GM23338 (cell line): ENCODE data around the gene FBLN2. TPM values are rescaled to one million over a fixed set of nuclear protein-coding genes. Genes with fewer than 3 reads are reported as not detected.

Experiments used
- ATAC-seq: fragments of 200-7000 bp; cut with Tn5 transposase; 3 replicates; pipeline ENCODE4 v1.9.1; 2020
- DNase-seq: peaks from one replicate; pipeline ENCODE4 v3.0.0-alpha.2; 2015; ENCODE audit warnings: low spot score
- H2AFZ ChIP-seq: fragments of 200-600 bp; sonication (generic); 2 replicates; pipeline ENCODE4 v1.8.0; 2016; ENCODE audit warnings: antibody characterized with exemption, mild to moderate bottlenecking, moderate library complexity
- H3F3A ChIP-seq: fragments of 200-600 bp; sonication (generic); replicated peaks from 2 replicates; pipeline ENCODE4 v1.8.0; 2017; ENCODE audit warnings: antibody characterized with exemption, mixed run types, low read depth
- H3K27ac ChIP-seq: fragments of 200-600 bp; sonication (generic); 2 replicates; pipeline ENCODE4 v1.6.1; 2016; ENCODE audit warnings: low read depth
- H3K27me3 ChIP-seq: fragments of 200-600 bp; sonication (generic); 2 replicates; pipeline ENCODE4 v1.8.0; 2016; ENCODE audit warnings: mild to moderate bottlenecking, mixed run types, moderate library complexity; ENCODE audit not compliant: insufficient read depth
- H3K36me3 ChIP-seq: fragments of 200-600 bp; sonication (generic); 2 replicates; pipeline ENCODE4 v1.8.0; 2016; ENCODE audit warnings: mild to moderate bottlenecking; ENCODE audit not compliant: insufficient read depth
- H3K4me1 ChIP-seq: fragments of 200-600 bp; sonication (generic); 2 replicates; pipeline ENCODE4 v1.8.0; 2016; ENCODE audit warnings: mild to moderate bottlenecking, moderate library complexity; ENCODE audit not compliant: insufficient read depth
- H3K4me2 ChIP-seq: fragments of 200-600 bp; sonication (generic); 2 replicates; pipeline ENCODE4 v1.7.1; 2017; ENCODE audit warnings: mixed run types
- H3K4me3 ChIP-seq: fragments of 200-600 bp; sonication (generic); 2 replicates; pipeline ENCODE4 v1.6.1; 2016; ENCODE audit warnings: mixed run types
- H3K79me2 ChIP-seq: fragments of 200-600 bp; sonication (generic); replicated peaks from 2 replicates; pipeline ENCODE4 v1.8.0; 2017; ENCODE audit warnings: mild to moderate bottlenecking; ENCODE audit not compliant: insufficient read depth
- H3K9me2 ChIP-seq: fragments of 200-600 bp; sonication (generic); 2 replicates; pipeline ENCODE4 v1.8.0; 2017; ENCODE audit not compliant: insufficient read depth
- H4K20me1 ChIP-seq: fragments of 200-600 bp; sonication (generic); replicated peaks from 2 replicates; pipeline ENCODE4 v1.8.0; 2017; ENCODE audit warnings: mild to moderate bottlenecking; ENCODE audit not compliant: insufficient read depth
- H3K27ac Mint-ChIP-seq: 2 replicates; pipeline ENCODE4 v1.8.0; 2020; ENCODE audit warnings: inconsistent platforms, mild to moderate bottlenecking, moderate library complexity, mixed read lengths
- H3K27me3 Mint-ChIP-seq: 3 replicates; pipeline ENCODE4 v1.8.0; 2022; ENCODE audit warnings: low read depth, mild to moderate bottlenecking, moderate library complexity, mixed read lengths, inconsistent platforms; ENCODE audit not compliant: insufficient read depth, poor library complexity
- H3K36me3 Mint-ChIP-seq: 3 replicates; pipeline ENCODE4 v1.8.0; 2021; ENCODE audit warnings: low read depth, mild to moderate bottlenecking, inconsistent platforms, moderate library complexity, mixed read lengths
- H3K4me1 Mint-ChIP-seq: 3 replicates; pipeline ENCODE4 v1.8.0; 2020; ENCODE audit warnings: mild to moderate bottlenecking, inconsistent platforms, mixed read lengths
- H3K4me3 Mint-ChIP-seq: 3 replicates; pipeline ENCODE4 v1.8.0; 2021; ENCODE audit warnings: moderate library complexity, mild to moderate bottlenecking, inconsistent platforms, mixed read lengths
- H3K9me3 Mint-ChIP-seq: 3 replicates; pipeline ENCODE4 v1.8.0; 2020; ENCODE audit warnings: moderate library complexity, mild to moderate bottlenecking, inconsistent platforms, mixed read lengths
- CREB1 ChIP-seq: fragments of 250-450 bp; sonication (Bioruptor Pico); IDR thresholded peaks from 2 replicates; pipeline ENCODE4 v1.5.0; 2020; ENCODE audit warnings: low read depth, mild to moderate bottlenecking, moderate library complexity
- EZH2phosphoT487 ChIP-seq: fragments of 200-600 bp; sonication (generic); IDR thresholded peaks from one replicate; pipeline ENCODE4 v1.8.1; 2018; ENCODE audit warnings: antibody characterized with exemption; ENCODE audit not compliant: unreplicated experiment
- JUNB ChIP-seq: IDR thresholded peaks from one replicate; pipeline ENCODE4 v1.6.1; 2016; ENCODE audit warnings: antibody characterized with exemption; ENCODE audit not compliant: unreplicated experiment
- NANOG ChIP-seq: IDR thresholded peaks from 2 replicates; pipeline ENCODE4 v1.6.1; 2016; ENCODE audit warnings: antibody characterized with exemption, borderline replicate concordance
- POLR2AphosphoS5 ChIP-seq: IDR thresholded peaks from 2 replicates; pipeline ENCODE4 v1.6.1; 2016; ENCODE audit warnings: antibody characterized with exemption, low read depth
- REST ChIP-seq: IDR thresholded peaks from one replicate; pipeline ENCODE4 v1.6.1; 2018; ENCODE audit warnings: antibody characterized with exemption; ENCODE audit not compliant: unreplicated experiment
- STAT1 ChIP-seq: IDR thresholded peaks from one replicate; pipeline ENCODE4 v1.6.1; 2016; ENCODE audit warnings: antibody characterized with exemption; ENCODE audit not compliant: unreplicated experiment
- ZNF114 ChIP-seq: fragments of 250-450 bp; sonication (Bioruptor Pico); IDR thresholded peaks from 2 replicates; pipeline ENCODE4 v1.5.0; 2020; ENCODE audit warnings: mild to moderate bottlenecking, moderate library complexity
- polyA plus RNA-seq: library from polyadenylated mRNA; unstranded; fragments of >200 nt; fragmentation: Nextera tagmentation; extraction: Ambion mirVana; gene quantifications from 2 replicates; pipeline ENCODE4 v1.2.1, GENCODE V29; 2016
- total RNA-seq: library from RNA; depleted of rRNA; stranded (reverse); fragments of >200 nt; shearing (Covaris generic); gene quantifications from 2 replicates; pipeline ENCODE4 v1.2.3, GENCODE V29; 2014
- TF ChIP-seq, protein P1 (sequence below): fragments of 250-450 bp; sonication (Bioruptor Pico); IDR thresholded peaks from 2 replicates; pipeline ENCODE4 v1.5.0; 2020; ENCODE audit warnings: mild to moderate bottlenecking, moderate library complexity
- TF ChIP-seq, protein P2 (sequence below), 2 experiments: fragments of 200-600 bp in 1 of 2; sonication (generic) in 1 of 2; conservative IDR thresholded peaks; 2 replicates each; pipeline versions ENCODE4 v1.5.1 to v1.6.1; 2016 to 2017; ENCODE audit warnings: antibody characterized with exemption in 2 of 2, low read depth in 2 of 2, mild to moderate bottlenecking in 2 of 2, moderate library complexity in 1 of 2

Gene FBLN2
- total and polyA plus RNA-seq, 2 experiments from 2014 or later, result 18.8 to 26.8 TPM

DNA sequence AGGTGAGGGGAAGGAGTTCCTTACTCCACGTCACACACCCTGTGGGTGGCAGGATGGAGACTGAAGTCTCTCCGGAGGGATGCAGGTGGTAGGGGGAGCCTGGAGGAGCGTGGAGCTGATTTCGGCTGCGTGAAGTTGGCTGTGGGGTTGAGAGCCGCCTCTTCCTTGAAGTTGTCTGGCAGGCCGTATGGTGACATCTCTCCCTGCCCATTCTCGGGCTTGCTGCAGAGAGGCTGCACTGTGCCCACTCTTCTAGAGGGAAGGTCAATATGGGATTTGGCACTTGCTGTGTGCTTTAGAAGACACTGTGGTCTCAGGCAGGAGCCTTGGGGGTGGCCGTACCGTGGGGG, 13.4 kb upstream of the FBLN2 start:
- no peaks in the 10 kb centered on the region; the same call in 1 of the 3 replicates for H3K9me3 Mint-ChIP-seq
- TF ChIP-seq, protein P1, sequence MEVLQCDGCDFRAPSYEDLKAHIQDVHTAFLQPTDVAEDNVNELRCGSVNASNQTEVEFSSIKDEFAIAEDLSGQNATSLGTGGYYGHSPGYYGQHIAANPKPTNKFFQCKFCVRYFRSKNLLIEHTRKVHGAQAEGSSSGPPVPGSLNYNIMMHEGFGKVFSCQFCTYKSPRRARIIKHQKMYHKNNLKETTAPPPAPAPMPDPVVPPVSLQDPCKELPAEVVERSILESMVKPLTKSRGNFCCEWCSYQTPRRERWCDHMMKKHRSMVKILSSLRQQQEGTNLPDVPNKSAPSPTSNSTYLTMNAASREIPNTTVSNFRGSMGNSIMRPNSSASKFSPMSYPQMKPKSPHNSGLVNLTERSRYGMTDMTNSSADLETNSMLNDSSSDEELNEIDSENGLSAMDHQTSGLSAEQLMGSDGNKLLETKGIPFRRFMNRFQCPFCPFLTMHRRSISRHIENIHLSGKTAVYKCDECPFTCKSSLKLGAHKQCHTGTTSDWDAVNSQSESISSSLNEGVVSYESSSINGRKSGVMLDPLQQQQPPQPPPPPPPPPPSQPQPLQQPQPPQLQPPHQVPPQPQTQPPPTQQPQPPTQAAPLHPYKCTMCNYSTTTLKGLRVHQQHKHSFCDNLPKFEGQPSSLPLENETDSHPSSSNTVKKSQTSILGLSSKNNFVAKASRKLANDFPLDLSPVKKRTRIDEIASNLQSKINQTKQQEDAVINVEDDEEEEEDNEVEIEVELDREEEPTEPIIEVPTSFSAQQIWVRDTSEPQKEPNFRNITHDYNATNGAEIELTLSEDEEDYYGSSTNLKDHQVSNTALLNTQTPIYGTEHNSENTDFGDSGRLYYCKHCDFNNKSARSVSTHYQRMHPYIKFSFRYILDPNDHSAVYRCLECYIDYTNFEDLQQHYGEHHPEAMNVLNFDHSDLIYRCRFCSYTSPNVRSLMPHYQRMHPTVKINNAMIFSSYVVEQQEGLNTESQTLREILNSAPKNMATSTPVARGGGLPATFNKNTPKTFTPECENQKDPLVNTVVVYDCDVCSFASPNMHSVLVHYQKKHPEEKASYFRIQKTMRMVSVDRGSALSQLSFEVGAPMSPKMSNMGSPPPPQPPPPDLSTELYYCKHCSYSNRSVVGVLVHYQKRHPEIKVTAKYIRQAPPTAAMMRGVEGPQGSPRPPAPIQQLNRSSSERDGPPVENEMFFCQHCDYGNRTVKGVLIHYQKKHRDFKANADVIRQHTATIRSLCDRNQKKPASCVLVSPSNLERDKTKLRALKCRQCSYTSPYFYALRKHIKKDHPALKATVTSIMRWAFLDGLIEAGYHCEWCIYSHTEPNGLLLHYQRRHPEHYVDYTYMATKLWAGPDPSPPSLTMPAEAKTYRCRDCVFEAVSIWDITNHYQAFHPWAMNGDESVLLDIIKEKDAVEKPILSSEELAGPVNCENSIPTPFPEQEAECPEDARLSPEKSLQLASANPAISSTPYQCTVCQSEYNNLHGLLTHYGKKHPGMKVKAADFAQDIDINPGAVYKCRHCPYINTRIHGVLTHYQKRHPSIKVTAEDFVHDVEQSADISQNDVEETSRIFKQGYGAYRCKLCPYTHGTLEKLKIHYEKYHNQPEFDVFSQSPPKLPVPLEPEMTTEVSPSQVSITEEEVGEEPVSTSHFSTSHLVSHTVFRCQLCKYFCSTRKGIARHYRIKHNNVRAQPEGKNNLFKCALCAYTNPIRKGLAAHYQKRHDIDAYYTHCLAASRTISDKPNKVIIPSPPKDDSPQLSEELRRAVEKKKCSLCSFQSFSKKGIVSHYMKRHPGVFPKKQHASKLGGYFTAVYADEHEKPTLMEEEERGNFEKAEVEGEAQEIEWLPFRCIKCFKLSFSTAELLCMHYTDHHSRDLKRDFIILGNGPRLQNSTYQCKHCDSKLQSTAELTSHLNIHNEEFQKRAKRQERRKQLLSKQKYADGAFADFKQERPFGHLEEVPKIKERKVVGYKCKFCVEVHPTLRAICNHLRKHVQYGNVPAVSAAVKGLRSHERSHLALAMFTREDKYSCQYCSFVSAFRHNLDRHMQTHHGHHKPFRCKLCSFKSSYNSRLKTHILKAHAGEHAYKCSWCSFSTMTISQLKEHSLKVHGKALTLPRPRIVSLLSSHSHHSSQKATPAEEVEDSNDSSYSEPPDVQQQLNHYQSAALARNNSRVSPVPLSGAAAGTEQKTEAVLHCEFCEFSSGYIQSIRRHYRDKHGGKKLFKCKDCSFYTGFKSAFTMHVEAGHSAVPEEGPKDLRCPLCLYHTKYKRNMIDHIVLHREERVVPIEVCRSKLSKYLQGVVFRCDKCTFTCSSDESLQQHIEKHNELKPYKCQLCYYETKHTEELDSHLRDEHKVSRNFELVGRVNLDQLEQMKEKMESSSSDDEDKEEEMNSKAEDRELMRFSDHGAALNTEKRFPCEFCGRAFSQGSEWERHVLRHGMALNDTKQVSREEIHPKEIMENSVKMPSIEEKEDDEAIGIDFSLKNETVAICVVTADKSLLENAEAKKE, result no peak
- no peak for TF ChIP-seq EZH2phosphoT487

GRCh38 chr3:13535905-13536304, 13.0 kb upstream of the FBLN2 start:
- no peak overlapping the region for H3K4me3 Mint-ChIP-seq
- Histone ChIP-seq H4K20me1 (no peaks in the 10 kb centered on the region), H3F3A (no peaks in the 10 kb centered on the region), H3K27me3 (no peaks in the 10 kb centered on the region), H2AFZ (no peak overlapping the region), H3K4me2 (no peak overlapping the region), H3K27ac (no peak overlapping the region), H3K9me2 (no peaks in the 10 kb centered on the region), H3K36me3 (no peaks in the 10 kb centered on the region), H3K79me2 (no peaks in the 10 kb centered on the region), H3K4me1 (peaks cover 9% of the 10 kb centered on the region; the same call in 1 of the 2 replicates), H3K4me3 (no peak overlapping the region)
- peaks cover 15% of the 10 kb centered on the region for H3K4me1 Mint-ChIP-seq
- H3K36me3 Mint-ChIP-seq, result peaks cover 2% of the 10 kb centered on the region; the same call in 1 of the 3 replicates
- H3K27ac Mint-ChIP-seq, result no peak overlapping the region
- peaks cover 3% of the 10 kb centered on the region; the same call in 2 of the 3 replicates for H3K9me3 Mint-ChIP-seq
- DNase-seq, result no peak
- H3K27me3 Mint-ChIP-seq, result peaks cover 19% of the 10 kb centered on the region
- no peak for ATAC-seq
- TF ChIP-seq JUNB (no peak), EZH2phosphoT487 (no peak), CREB1 (CRISPR knock-in tag) (no peak), NANOG (no peak), REST (no peak), ZNF114 (no peak), POLR2AphosphoS5 (no peak), STAT1 (no peak)
- TF ChIP-seq, protein P2, sequence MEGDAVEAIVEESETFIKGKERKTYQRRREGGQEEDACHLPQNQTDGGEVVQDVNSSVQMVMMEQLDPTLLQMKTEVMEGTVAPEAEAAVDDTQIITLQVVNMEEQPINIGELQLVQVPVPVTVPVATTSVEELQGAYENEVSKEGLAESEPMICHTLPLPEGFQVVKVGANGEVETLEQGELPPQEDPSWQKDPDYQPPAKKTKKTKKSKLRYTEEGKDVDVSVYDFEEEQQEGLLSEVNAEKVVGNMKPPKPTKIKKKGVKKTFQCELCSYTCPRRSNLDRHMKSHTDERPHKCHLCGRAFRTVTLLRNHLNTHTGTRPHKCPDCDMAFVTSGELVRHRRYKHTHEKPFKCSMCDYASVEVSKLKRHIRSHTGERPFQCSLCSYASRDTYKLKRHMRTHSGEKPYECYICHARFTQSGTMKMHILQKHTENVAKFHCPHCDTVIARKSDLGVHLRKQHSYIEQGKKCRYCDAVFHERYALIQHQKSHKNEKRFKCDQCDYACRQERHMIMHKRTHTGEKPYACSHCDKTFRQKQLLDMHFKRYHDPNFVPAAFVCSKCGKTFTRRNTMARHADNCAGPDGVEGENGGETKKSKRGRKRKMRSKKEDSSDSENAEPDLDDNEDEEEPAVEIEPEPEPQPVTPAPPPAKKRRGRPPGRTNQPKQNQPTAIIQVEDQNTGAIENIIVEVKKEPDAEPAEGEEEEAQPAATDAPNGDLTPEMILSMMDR (conservative IDR thresholded peaks at IDR 0.05; ENCODE audit: low read depth in 2 of 2), result no peak

More for the DNA sequence above, 13.4 kb upstream of the FBLN2 start:
- Histone ChIP-seq H3K9me2 (no peaks in the 10 kb centered on the region), H2AFZ (no peak overlapping the region), H3K79me2 (no peaks in the 10 kb centered on the region), H3K4me2 (no peak overlapping the region), H3K36me3 (no peaks in the 10 kb centered on the region), H3K4me3 (no peak overlapping the region), H3K4me1 (peaks cover 9% of the 10 kb centered on the region; the same call in 1 of the 2 replicates), H3F3A (no peaks in the 10 kb centered on the region), H3K27ac (no peak overlapping the region), H3K27me3 (no peaks in the 10 kb centered on the region), H4K20me1 (no peaks in the 10 kb centered on the region)
- Mint-ChIP-seq H3K27me3 (peaks cover 16% of the 10 kb centered on the region), H3K4me3 (no peak overlapping the region), H3K4me1 (peaks cover 15% of the 10 kb centered on the region), H3K27ac (no peak overlapping the region), H3K36me3 (no peaks in the 10 kb centered on the region; the same call in 2 of the 3 replicates)
- DNase-seq (no peak), ATAC-seq (no peak)
